A673 (cell line): ENCODE results near the gene STARD9. TPM values are rescaled to one million over a fixed set of nuclear protein-coding genes. Genes with fewer than 3 reads are reported as not detected.
A peak's percentile ranks its signal among the peaks of the same experiment; 100 is the strongest.

ENCODE experiments used
- BruUV-seq: library from RNA; stranded (reverse); fragments of 400-500 nt; replicated peaks from 2 replicates; lab custom pipeline; 2021; lab: Mats Ljungman, UMichigan
- CTCF ChIA-PET: fragments of 300-600 bp; sonication (Branson Sonifier 250); formaldehyde crosslinking; loops from one replicate; lab custom pipeline; 2022; ENCODE audit warnings: antibody characterized with exemption; lab: Charles Lee
- POLR2A ChIA-PET: fragments of 300-600 bp; sonication (Branson Sonifier 250); formaldehyde crosslinking; loops from one replicate; lab custom pipeline; 2022; ENCODE audit warnings: antibody characterized with exemption; ENCODE audit not compliant: low non-redundant PET; lab: Charles Lee
- DNase-seq: peaks from one replicate; pipeline ENCODE4 v3.0.0-alpha.2; 2015; ENCODE audit warnings: low spot score
- H3K27ac ChIP-seq: fragments of 200-600 bp; sonication (generic); 2 replicates; pipeline ENCODE4 v1.5.1; 2016; ENCODE audit warnings: mixed run types, low read depth, mild to moderate bottlenecking, mixed read lengths, antibody characterized with exemption, low read length; ENCODE audit not compliant: poor library complexity, severe bottlenecking
- H3K27me3 ChIP-seq: fragments of 200-600 bp; sonication (generic); replicated peaks from 2 replicates; pipeline ENCODE4 v1.6.1; 2017; ENCODE audit warnings: mixed run types, low read depth, mild to moderate bottlenecking, mixed read lengths, antibody characterized with exemption, low read length; ENCODE audit not compliant: insufficient read depth, poor library complexity
- H3K36me3 ChIP-seq: fragments of 200-600 bp; sonication (generic); 2 replicates; pipeline ENCODE4 v1.6.1; 2016; ENCODE audit warnings: mixed run types, mild to moderate bottlenecking, mixed read lengths, antibody characterized with exemption, low read length; ENCODE audit not compliant: insufficient read depth, poor library complexity, severe bottlenecking
- H3K4me1 ChIP-seq: fragments of 200-600 bp; sonication (generic); 2 replicates; pipeline ENCODE4 v1.6.1; 2017; ENCODE audit warnings: mixed run types, mild to moderate bottlenecking, mixed read lengths, antibody characterized with exemption, low read length; ENCODE audit not compliant: insufficient read depth, poor library complexity, severe bottlenecking
- H3K4me3 ChIP-seq: fragments of 200-600 bp; sonication (generic); 2 replicates; pipeline ENCODE4 v1.5.1; 2016; ENCODE audit warnings: low read depth, mixed run types, mild to moderate bottlenecking, mixed read lengths, low read length; ENCODE audit not compliant: poor library complexity, severe bottlenecking
- H3K9me3 ChIP-seq: fragments of 200-600 bp; sonication (generic); 2 replicates; pipeline ENCODE4 v1.6.1; 2016; ENCODE audit warnings: mixed run types, low read depth, mild to moderate bottlenecking, mixed read lengths, antibody characterized with exemption, low read length; ENCODE audit not compliant: poor library complexity, severe bottlenecking
- EZH2 ChIP-seq: fragments of 200-600 bp; sonication (generic); IDR thresholded peaks from 2 replicates; pipeline ENCODE4 v1.6.1; 2017; ENCODE audit warnings: borderline replicate concordance, low read depth, mild to moderate bottlenecking, mixed read lengths, antibody characterized with exemption, low read length; ENCODE audit not compliant: poor library complexity, severe bottlenecking
- intact Hi-C: fragments of 100-400 bp; cut with micrococcal nuclease; formaldehyde crosslinking; loops from one replicate; pipeline ENCODE4 v1.10.0; 2022; ENCODE audit not compliant: unreplicated experiment
- total RNA-seq: library from RNA; stranded (reverse); gene quantifications from 2 replicates; pipeline ENCODE4 v1.2.3, GENCODE V29; 2021
- TF ChIP-seq, protein P1 (sequence below): fragments of 300-800, 200-600 bp; sonication (generic); conservative IDR thresholded peaks from 2 replicates; pipeline ENCODE4 v1.5.1; 2017; ENCODE audit warnings: low read depth, mild to moderate bottlenecking, antibody characterized with exemption, low read length, moderate library complexity, mixed read lengths

The STARD9 gene
- total RNA-seq, 1 experiment from 2014 or later: 12.0 TPM

- Histone ChIP-seq H3K27me3 (no peaks in the 10 kb centered on the region), H3K4me1 (no peaks in the 10 kb centered on the region), H3K4me3 (no peak overlapping the region), H3K9me3 (no peaks in the 10 kb centered on the region), H3K27ac (no peak overlapping the region), H3K36me3 (peaks cover 6% of the 10 kb centered on the region)
- BruUV-seq: no TSS peak
- intact Hi-C loops: no loop called here
- ChIA-PET CTCF (interaction anchor here (0.7 kb wide), 1 partner anchor 394 kb away, joined by 3 read pairs; no protein-coding TSS in a partner anchor), POLR2A (no interaction called here)
- TF ChIP-seq, protein P1, sequence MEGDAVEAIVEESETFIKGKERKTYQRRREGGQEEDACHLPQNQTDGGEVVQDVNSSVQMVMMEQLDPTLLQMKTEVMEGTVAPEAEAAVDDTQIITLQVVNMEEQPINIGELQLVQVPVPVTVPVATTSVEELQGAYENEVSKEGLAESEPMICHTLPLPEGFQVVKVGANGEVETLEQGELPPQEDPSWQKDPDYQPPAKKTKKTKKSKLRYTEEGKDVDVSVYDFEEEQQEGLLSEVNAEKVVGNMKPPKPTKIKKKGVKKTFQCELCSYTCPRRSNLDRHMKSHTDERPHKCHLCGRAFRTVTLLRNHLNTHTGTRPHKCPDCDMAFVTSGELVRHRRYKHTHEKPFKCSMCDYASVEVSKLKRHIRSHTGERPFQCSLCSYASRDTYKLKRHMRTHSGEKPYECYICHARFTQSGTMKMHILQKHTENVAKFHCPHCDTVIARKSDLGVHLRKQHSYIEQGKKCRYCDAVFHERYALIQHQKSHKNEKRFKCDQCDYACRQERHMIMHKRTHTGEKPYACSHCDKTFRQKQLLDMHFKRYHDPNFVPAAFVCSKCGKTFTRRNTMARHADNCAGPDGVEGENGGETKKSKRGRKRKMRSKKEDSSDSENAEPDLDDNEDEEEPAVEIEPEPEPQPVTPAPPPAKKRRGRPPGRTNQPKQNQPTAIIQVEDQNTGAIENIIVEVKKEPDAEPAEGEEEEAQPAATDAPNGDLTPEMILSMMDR: no peak
- TF ChIP-seq EZH2: no peak
- no peak for DNase-seq
Measured at GRCh38 chr15:42640109-42640508, 64.7 kb downstream of the STARD9 start.

DNA sequence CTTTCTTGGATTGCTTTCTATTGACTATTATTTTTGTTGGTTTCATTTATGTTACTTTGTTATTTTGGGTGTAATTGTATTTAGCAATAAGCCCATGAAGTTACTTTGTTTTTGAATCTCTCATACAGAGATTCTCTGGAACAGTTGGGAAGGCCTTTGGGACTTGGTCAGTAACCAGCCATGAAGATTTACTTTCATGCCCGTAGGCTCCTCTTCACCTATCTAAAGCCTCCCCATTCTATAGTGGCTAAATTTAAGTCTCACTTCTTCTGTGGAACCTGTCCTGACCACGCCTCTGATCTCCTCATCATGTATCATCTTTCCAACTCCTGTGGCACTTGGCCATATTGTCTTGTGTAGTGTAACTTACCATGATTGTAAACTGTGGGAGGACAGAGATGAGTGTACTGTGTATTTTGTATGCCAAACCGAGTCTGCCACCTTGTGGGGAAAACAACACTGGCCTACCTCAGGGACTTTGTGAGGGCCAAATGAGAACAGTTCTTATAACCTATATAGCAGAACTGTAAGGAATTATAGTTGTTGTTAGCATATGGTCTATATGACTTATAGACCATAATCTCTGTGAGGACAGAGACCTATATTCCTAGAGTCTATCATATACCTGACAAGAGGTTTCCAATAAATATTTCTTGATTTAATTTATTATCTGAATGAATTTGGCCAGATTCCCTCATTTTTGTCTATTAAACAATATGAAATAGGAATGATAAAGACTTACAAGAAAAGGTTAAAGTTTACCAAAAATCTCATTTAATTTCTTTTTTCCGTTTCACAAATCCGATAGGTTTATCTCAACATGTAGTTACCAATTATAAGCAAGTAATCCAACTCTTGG, 75.0 kb downstream of the STARD9 start:
- POLR2A ChIA-PET: no interaction called here
- TF ChIP-seq EZH2: no peak
- TF ChIP-seq, protein P1: peak; percentile 92

DNA sequence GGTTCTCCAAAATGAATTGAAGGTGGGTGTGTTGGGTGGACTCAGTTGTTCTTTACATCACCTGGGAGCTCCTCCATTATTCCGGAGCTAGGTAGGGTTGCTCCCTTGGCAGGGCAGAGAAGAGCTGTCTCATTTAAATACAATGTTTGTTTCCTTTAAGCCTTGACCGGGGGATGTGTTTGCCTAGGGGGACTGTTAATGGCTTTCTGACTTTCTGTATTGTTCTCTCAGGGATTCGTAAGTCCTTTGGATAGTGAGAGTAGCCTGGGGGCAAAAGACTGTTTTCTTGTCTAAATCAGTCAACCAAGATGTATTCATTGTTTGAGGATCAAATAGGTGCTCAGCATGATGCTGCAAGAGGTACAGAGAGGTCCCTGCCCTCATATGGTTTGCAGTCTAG, 90.4 kb downstream of the STARD9 start:
- no peaks in the 10 kb centered on the region for H3K9me3 ChIP-seq
- no peak overlapping the region for H3K4me3 ChIP-seq
- H3K4me1 ChIP-seq: peaks cover 4% of the 10 kb centered on the region
- intact Hi-C loops: no loop called here
- TF ChIP-seq, protein P1: no peak
- no peak for TF ChIP-seq EZH2
- H3K36me3 ChIP-seq: peaks cover 4% of the 10 kb centered on the region
- ChIA-PET CTCF (no interaction called here), POLR2A (no interaction called here)
- H3K27me3 ChIP-seq: no peaks in the 10 kb centered on the region
- BruUV-seq: no TSS peak
- DNase-seq: no peak
- H3K27ac ChIP-seq: no peak overlapping the region

More for the DNA sequence above, 75.0 kb downstream of the STARD9 start:
- peak; percentile 87 for DNase-seq
- no TSS peak for BruUV-seq
- no peaks in the 10 kb centered on the region for H3K36me3 ChIP-seq
- no peaks in the 10 kb centered on the region for H3K27me3 ChIP-seq
- peaks cover 3% of the 10 kb centered on the region for H3K4me1 ChIP-seq
- H3K4me3 ChIP-seq: no peak overlapping the region
- intact Hi-C loops: loop anchor here (5.0 to 10.0 kb wide), 4 partner anchors 68 to 586 kb away; partner anchors contain the start of genes HAUS2, LRRC57, SNAP23 and ZNF106
- H3K9me3 ChIP-seq: no peaks in the 10 kb centered on the region
- CTCF ChIA-PET: no interaction called here
- H3K27ac ChIP-seq: no peak overlapping the region
